HG03565 (cell line): Measurements from ENCODE around the gene FRMPD3.

Source experiments
- ATAC-seq: cut with Tn5 transposase; IDR thresholded peaks from one replicate; pipeline ENCODE4 v1.9.1; 2021; ENCODE audit warnings: mild to moderate bottlenecking, moderate library complexity; ENCODE audit not compliant: unreplicated experiment

Gene FRMPD3

GRCh38 chrX:107477406-107477805 is 28.0 kb downstream of the FRMPD3 start:
- no peak for ATAC-seq

GRCh38 chrX:107480272-107480671 is 30.8 kb downstream of the FRMPD3 start:
- ATAC-seq = no peak

GRCh38 chrX:107482046-107482445 is 32.6 kb downstream of the FRMPD3 start:
- ATAC-seq = no peak

- ATAC-seq = no peak
Measured at GRCh38 chrX:107484002-107484726, 34.7 kb downstream of the FRMPD3 start.

- ATAC-seq = no peak
Measured at GRCh38 chrX:107485013-107485412, 35.6 kb downstream of the FRMPD3 start.

- ATAC-seq = no peak
Measured at GRCh38 chrX:107493141-107493540, 43.7 kb downstream of the FRMPD3 start.

GRCh38 chrX:107496786-107497185 is 47.3 kb downstream of the FRMPD3 start:
- ATAC-seq = no peak
